Bronchial epithelial cell (primary cell): ENCODE data around the gene CDK11B. TPM values are rescaled to one million over a fixed set of nuclear protein-coding genes. Genes with fewer than 3 reads are reported as not detected.
A peak's percentile ranks its signal among the peaks of the same experiment; 100 is the strongest.
"Not testable (repeated sequence)": the region's sequence is repeated elsewhere in the genome, so short reads cannot be mapped to it uniquely, and the experiment has no call there.

ENCODE experiments used
- DNase-seq: peaks from one replicate; pipeline ENCODE4 v3.0.0-alpha.2; 2010; ENCODE audit warnings: low read depth
- FAIRE-seq: peaks from 2 replicates; lab custom pipeline; 2011; peaks lifted over from hg19 to GRCh38; lab: Jason Lieb, UNC
- H3K27me3 ChIP-seq: 2 replicates; pipeline ENCODE4 v1.5.1; 2011; ENCODE audit warnings: low read length; ENCODE audit not compliant: control insufficient read depth, insufficient read depth
- H3K36me3 ChIP-seq: 2 replicates; pipeline ENCODE4 v1.5.1; 2011; ENCODE audit warnings: low read length; ENCODE audit not compliant: control insufficient read depth, insufficient read depth
- H3K4me3 ChIP-seq: 2 replicates; pipeline ENCODE4 v1.5.1; 2011; ENCODE audit warnings: mild to moderate bottlenecking, low read depth, low read length, control low read depth
- CTCF ChIP-seq: IDR thresholded peaks from 2 replicates; pipeline ENCODE4 v1.5.1; 2011; ENCODE audit warnings: mild to moderate bottlenecking, moderate library complexity, low read length, control low read depth, inconsistent platforms; ENCODE audit not compliant: insufficient read depth, severe bottlenecking
- total RNA-seq: library from RNA; depleted of rRNA; stranded (reverse); fragments of >200 nt; gene quantifications from 2 replicates; pipeline ENCODE4 v1.2.1, GENCODE V29; 2014

The CDK11B gene
- total RNA-seq, result 5.0 and 7.6 TPM in 2 replicates

- peak within 1 kb of the TSS; percentile 50 for H3K4me3 ChIP-seq
- peak; percentile 20 for TF ChIP-seq CTCF
- H3K36me3 ChIP-seq, H3K27me3 ChIP-seq, FAIRE-seq: not testable (repeated sequence)
- DNase-seq, result peak; percentile 86
Observed at GRCh38 chr1:1658583-1659549, at the start of gene CDK11B. TSS of gene CDK11B (minus strand) at chr1:1659004. CDS start at chr1:1657485, 1,519 bp downstream.

- H3K27me3 ChIP-seq, H3K36me3 ChIP-seq, FAIRE-seq, DNase-seq, H3K4me3 ChIP-seq: not testable (repeated sequence)
Observed at GRCh38 chr1:1707897-1708296, 49.1 kb upstream of the CDK11B start.

GRCh38 chr1:1707241-1707640 is 48.4 kb upstream of the CDK11B start:
- H3K27me3 ChIP-seq, H3K36me3 ChIP-seq, FAIRE-seq, H3K4me3 ChIP-seq, DNase-seq: not testable (repeated sequence)

GRCh38 chr1:1705623-1706022 is 46.8 kb upstream of the CDK11B start:
- not testable (repeated sequence) for H3K36me3 ChIP-seq, H3K4me3 ChIP-seq, H3K27me3 ChIP-seq, DNase-seq, FAIRE-seq

GRCh38 chr1:1704284-1704957 is 45.6 kb upstream of the CDK11B start:
- H3K4me3 ChIP-seq, FAIRE-seq, DNase-seq: not testable (repeated sequence)

GRCh38 chr1:1703796-1704195 is 45.0 kb upstream of the CDK11B start:
- FAIRE-seq, result no peak
- no peaks in the 10 kb centered on the region for H3K27me3 ChIP-seq
- no peak overlapping the region for H3K4me3 ChIP-seq
- no peak for TF ChIP-seq CTCF
- H3K36me3 ChIP-seq, result peaks cover 1% of the 10 kb centered on the region
- DNase-seq, result no peak

More at GRCh38 chr1:1704284-1704957, 45.6 kb upstream of the CDK11B start:
- not testable (repeated sequence) for H3K27me3 ChIP-seq, H3K36me3 ChIP-seq

GRCh38 chr1:1702506-1702905 is 43.7 kb upstream of the CDK11B start:
- not testable (repeated sequence) for H3K27me3 ChIP-seq, H3K4me3 ChIP-seq, FAIRE-seq, H3K36me3 ChIP-seq, DNase-seq

- H3K36me3 ChIP-seq, H3K27me3 ChIP-seq, H3K4me3 ChIP-seq, DNase-seq, FAIRE-seq: not testable (repeated sequence)
Observed at GRCh38 chr1:1700557-1700956, 41.8 kb upstream of the CDK11B start.

GRCh38 chr1:1700067-1700466 is 41.3 kb upstream of the CDK11B start:
- not testable (repeated sequence) for H3K4me3 ChIP-seq, H3K36me3 ChIP-seq, DNase-seq, FAIRE-seq, H3K27me3 ChIP-seq

GRCh38 chr1:1699061-1699460 is 40.3 kb upstream of the CDK11B start:
- H3K27me3 ChIP-seq, DNase-seq: not testable (repeated sequence)
- peak; percentile 77 for FAIRE-seq

GRCh38 chr1:1697358-1698183 is 38.8 kb upstream of the CDK11B start:
- not testable (repeated sequence) for FAIRE-seq

More at GRCh38 chr1:1699061-1699460, 40.3 kb upstream of the CDK11B start:
- H3K4me3 ChIP-seq, H3K36me3 ChIP-seq: not testable (repeated sequence)

More at GRCh38 chr1:1697358-1698183, 38.8 kb upstream of the CDK11B start:
- H3K4me3 ChIP-seq, DNase-seq, H3K27me3 ChIP-seq, H3K36me3 ChIP-seq: not testable (repeated sequence)
